Natural killer cell (primary cell): ENCODE results near the gene PPCS. TPM values are rescaled to one million over a fixed set of nuclear protein-coding genes. Genes with fewer than 3 reads are reported as not detected.

Experiments used
- ATAC-seq, 3 donors: fragments of 150-1000 bp in 2 of 3; fragments of 200-7000 bp in 1 of 3; cut with Tn5 transposase; 1 replicate in 1 of 3; 2 replicates in 2 of 3; pipeline ENCODE4 v1.10.0; 2021; ENCODE audit warnings: mild to moderate bottlenecking in 2 of 3, moderate library complexity in 2 of 3
- DNase-seq, 2 donors: peaks; one replicate each; pipeline versions ENCODE4 v3.0.0 to v3.0.0-alpha.2; 2013 to 2021; ENCODE audit warnings: mixed read lengths in 1 of 2
- H3K27ac ChIP-seq: one replicate; pipeline ENCODE4 v1.5.1; 2013; ENCODE audit warnings: mild to moderate bottlenecking, low read length
- H3K27me3 ChIP-seq: one replicate; pipeline ENCODE4 v1.6.1; 2013; ENCODE audit warnings: low read length; ENCODE audit not compliant: control insufficient read depth, insufficient read depth
- H3K36me3 ChIP-seq: one replicate; pipeline ENCODE4 v1.6.1; 2013; ENCODE audit warnings: low read length; ENCODE audit not compliant: control insufficient read depth, insufficient read depth
- H3K4me1 ChIP-seq: one replicate; pipeline ENCODE4 v1.6.1; 2013; ENCODE audit warnings: low read length; ENCODE audit not compliant: control insufficient read depth, insufficient read depth
- H3K4me3 ChIP-seq: one replicate; pipeline ENCODE4 v1.5.1; 2013; ENCODE audit warnings: low read length
- H3K9me3 ChIP-seq: one replicate; pipeline ENCODE4 v1.6.1; 2013; ENCODE audit warnings: low read length; ENCODE audit not compliant: control insufficient read depth, insufficient read depth
- H3K27ac Mint-ChIP-seq, 2 donors: one replicate each; pipeline ENCODE4 v1.8.0; 2022; ENCODE audit warnings: mild to moderate bottlenecking in 2 of 2, mixed read lengths in 2 of 2, moderate library complexity in 1 of 2
- H3K27me3 Mint-ChIP-seq, 2 donors: one replicate each; pipeline ENCODE4 v1.8.0; 2022; ENCODE audit warnings: low read depth in 2 of 2, mixed read lengths in 2 of 2
- H3K36me3 Mint-ChIP-seq: one replicate; pipeline ENCODE4 v1.8.0; 2022; ENCODE audit warnings: mixed read lengths
- H3K4me1 Mint-ChIP-seq, 2 donors: one replicate each; pipeline ENCODE4 v1.8.0; 2022; ENCODE audit warnings: mixed read lengths in 2 of 2
- H3K4me3 Mint-ChIP-seq: one replicate; pipeline ENCODE4 v1.8.0; 2022; ENCODE audit warnings: mild to moderate bottlenecking, moderate library complexity, mixed read lengths
- H3K9me3 Mint-ChIP-seq, 2 donors: one replicate each; pipeline ENCODE4 v1.8.0; 2022; ENCODE audit warnings: mixed read lengths in 2 of 2
- WGBS: methylation state at CpG from one replicate; pipeline ENCODE4 v1.1.7; 2013; ENCODE audit warnings: missing lambda C conversion rate; ENCODE audit not compliant: insufficient coverage; 5-methylcytosine and 5-hydroxymethylcytosine counted together
- intact Hi-C: fragments of 100-400 bp; cut with micrococcal nuclease; formaldehyde crosslinking; loops from one replicate; pipeline ENCODE4 v1.14.2; 2022
- total RNA-seq, 4 donors: library from RNA; stranded (reverse); fragments of 120-200 nt in 1 of 4; gene quantifications; one replicate each; pipeline versions ENCODE4 v1.2.3 to v1.2.4, GENCODE V29; 2013 to 2022
- TF ChIP-seq, protein P1 (sequence below): fragments of 200-600 bp; IDR thresholded peaks from one replicate; pipeline ENCODE4 v1.8.0; 2022; ENCODE audit warnings: antibody characterized with exemption

Gene PPCS
- total RNA-seq, 3 donors from 2014 or later (not counting 1 experiment from before 2014, with no cell fraction given): 44.2 to 54.5 (median 50.2) TPM

DNA sequence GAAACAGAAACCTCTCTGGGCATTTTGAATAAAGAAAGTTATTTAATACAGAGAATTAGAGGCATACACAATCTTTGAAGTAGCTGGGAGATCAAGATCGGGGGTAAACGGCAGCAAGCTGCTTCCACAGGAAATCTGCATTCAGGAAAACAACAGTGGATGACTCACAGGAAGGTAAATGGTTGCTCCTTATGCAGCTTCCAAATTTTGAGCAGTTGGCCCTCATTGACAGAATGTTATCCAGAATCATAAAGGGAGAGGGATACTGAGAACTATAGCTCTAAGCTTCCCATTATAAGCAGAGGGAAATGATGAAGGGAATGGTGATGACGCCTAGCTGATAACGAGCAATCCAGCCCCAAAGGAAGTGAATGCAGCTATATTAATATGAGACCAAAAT, 29.1 kb upstream of the PPCS start:
- no peaks in the 10 kb centered on the region for H3K36me3 ChIP-seq
- H3K4me3 Mint-ChIP-seq: no peak overlapping the region
- TF ChIP-seq, protein P1, sequence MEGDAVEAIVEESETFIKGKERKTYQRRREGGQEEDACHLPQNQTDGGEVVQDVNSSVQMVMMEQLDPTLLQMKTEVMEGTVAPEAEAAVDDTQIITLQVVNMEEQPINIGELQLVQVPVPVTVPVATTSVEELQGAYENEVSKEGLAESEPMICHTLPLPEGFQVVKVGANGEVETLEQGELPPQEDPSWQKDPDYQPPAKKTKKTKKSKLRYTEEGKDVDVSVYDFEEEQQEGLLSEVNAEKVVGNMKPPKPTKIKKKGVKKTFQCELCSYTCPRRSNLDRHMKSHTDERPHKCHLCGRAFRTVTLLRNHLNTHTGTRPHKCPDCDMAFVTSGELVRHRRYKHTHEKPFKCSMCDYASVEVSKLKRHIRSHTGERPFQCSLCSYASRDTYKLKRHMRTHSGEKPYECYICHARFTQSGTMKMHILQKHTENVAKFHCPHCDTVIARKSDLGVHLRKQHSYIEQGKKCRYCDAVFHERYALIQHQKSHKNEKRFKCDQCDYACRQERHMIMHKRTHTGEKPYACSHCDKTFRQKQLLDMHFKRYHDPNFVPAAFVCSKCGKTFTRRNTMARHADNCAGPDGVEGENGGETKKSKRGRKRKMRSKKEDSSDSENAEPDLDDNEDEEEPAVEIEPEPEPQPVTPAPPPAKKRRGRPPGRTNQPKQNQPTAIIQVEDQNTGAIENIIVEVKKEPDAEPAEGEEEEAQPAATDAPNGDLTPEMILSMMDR: no peak
- H3K9me3 ChIP-seq: no peaks in the 10 kb centered on the region
- no peaks in the 10 kb centered on the region for H3K27me3 ChIP-seq
- intact Hi-C loops: no loop called here
- WGBS: 88% methylated on average over 4 of the region's 4 CpGs
- peaks cover 5% of the 10 kb centered on the region for H3K4me1 ChIP-seq
- no peak for DNase-seq
- H3K36me3 Mint-ChIP-seq: no peaks in the 10 kb centered on the region
- peaks cover 6 to 8% of the 10 kb centered on the region in 2 donors for H3K27me3 Mint-ChIP-seq
- H3K9me3 Mint-ChIP-seq: no peaks in the 10 kb centered on the region
- no peak for ATAC-seq
- H3K4me3 ChIP-seq: no peak overlapping the region
- H3K27ac ChIP-seq: no peak overlapping the region
- H3K4me1 Mint-ChIP-seq: peaks cover 5% of the 10 kb centered on the region in 2 donors
- H3K27ac Mint-ChIP-seq: no peak overlapping the region

DNA sequence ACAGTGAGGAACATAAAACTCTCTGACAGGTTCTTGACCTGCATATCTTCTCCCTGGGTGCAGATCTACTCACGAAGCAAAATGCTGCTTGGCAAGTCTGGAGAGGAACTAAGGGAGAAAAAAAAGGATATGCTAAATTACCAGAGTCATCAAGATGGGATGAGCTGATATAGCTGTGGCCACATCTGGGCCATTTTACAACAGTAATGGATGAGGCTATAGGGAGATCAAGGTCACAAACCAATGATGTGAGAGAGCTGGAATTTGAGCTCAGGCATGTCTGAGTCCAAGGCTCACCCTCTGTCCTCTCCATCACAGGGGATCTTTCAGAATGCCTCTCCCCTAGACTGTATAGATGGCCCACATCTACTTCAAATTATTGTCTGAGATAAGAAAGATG, 26.7 kb upstream of the PPCS start:
- ATAC-seq: no peak
- no peaks in the 10 kb centered on the region for H3K36me3 Mint-ChIP-seq
- intact Hi-C loops: no loop called here

DNA sequence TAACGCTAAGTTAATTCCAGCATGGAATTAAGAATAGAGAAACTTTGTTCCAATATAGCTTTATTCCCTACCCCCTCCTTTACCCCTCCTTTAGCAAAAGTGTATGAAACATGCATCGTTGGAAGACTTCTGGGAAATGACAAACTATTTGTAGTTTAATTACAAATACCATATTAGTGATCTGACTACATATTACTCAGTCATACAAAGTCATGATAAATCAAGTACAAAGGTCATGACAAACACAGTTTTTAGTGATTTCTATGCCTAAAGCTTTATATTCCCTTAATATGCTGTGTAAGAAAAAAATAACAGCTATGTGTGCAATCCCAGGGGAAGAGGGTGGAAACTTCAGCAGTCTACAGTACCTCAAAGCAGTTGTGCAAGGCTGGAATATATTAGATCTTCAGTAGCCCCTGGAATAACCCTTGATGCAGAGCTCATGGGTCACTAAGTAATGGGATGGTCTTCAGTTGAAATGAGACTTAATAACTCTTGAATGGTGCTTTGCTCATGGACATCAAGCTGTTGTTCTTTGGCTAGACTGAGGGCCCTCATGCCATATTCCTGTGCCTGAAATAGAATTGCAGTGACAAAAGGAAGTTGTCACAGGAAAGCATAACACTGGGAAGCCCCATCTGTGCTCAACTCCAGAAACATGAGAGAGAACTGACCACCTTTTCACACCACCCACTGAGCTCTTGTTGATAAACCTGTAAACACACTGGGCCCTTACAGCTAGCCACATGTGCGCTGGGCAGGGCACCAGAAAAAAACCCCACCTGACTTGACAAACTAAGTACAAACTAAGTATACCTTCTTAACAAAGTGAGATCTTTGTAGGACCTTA, 25.8 kb upstream of the PPCS start:
- ATAC-seq (peak in 2 of 3 donors; percentile 49 to 59), DNase-seq (no peak)
- Mint-ChIP-seq H3K9me3 (no peaks in the 10 kb centered on the region), H3K27me3 (no peaks in the 10 kb centered on the region), H3K36me3 (no peaks in the 10 kb centered on the region), H3K27ac (no peak overlapping the region), H3K4me1 (no peaks in the 10 kb centered on the region), H3K4me3 (no peak overlapping the region)
- Histone ChIP-seq H3K27me3 (no peaks in the 10 kb centered on the region), H3K4me3 (no peak overlapping the region), H3K9me3 (no peaks in the 10 kb centered on the region), H3K36me3 (no peaks in the 10 kb centered on the region), H3K27ac (peak overlapping the region; percentile 62), H3K4me1 (peaks cover 5% of the 10 kb centered on the region)
- TF ChIP-seq, protein P1: no peak
- 60% methylated on average over 1 of the region's 3 CpGs for whole genome bisulfite sequencing
- intact Hi-C loops: no loop called here

More for the DNA sequence above, 26.7 kb upstream of the PPCS start:
- peaks cover 5% of the 10 kb centered on the region for H3K4me1 ChIP-seq
- TF ChIP-seq, protein P1: no peak
- H3K4me3 ChIP-seq: no peak overlapping the region
- no peaks in the 10 kb centered on the region for H3K36me3 ChIP-seq
- H3K9me3 ChIP-seq: no peaks in the 10 kb centered on the region
- H3K27ac ChIP-seq: no peak overlapping the region
- WGBS: 84% methylated on average over 1 of the region's 1 CpG
- Mint-ChIP-seq H3K4me1 (peaks cover 5% of the 10 kb centered on the region in 2 donors), H3K27ac (no peak overlapping the region), H3K4me3 (no peak overlapping the region), H3K27me3 (peaks cover 4 to 6% of the 10 kb centered on the region in 2 donors), H3K9me3 (no peaks in the 10 kb centered on the region)
- no peaks in the 10 kb centered on the region for H3K27me3 ChIP-seq
- DNase-seq: no peak
